ENCODE results near the gene THY1. TPM values are rescaled to one million over a fixed set of nuclear protein-coding genes. Genes with fewer than 3 reads are reported as not detected.

THY1 gene
- polyA plus RNA-seq, 1 donor from 2014 or later, result 98.3 TPM

DNA sequence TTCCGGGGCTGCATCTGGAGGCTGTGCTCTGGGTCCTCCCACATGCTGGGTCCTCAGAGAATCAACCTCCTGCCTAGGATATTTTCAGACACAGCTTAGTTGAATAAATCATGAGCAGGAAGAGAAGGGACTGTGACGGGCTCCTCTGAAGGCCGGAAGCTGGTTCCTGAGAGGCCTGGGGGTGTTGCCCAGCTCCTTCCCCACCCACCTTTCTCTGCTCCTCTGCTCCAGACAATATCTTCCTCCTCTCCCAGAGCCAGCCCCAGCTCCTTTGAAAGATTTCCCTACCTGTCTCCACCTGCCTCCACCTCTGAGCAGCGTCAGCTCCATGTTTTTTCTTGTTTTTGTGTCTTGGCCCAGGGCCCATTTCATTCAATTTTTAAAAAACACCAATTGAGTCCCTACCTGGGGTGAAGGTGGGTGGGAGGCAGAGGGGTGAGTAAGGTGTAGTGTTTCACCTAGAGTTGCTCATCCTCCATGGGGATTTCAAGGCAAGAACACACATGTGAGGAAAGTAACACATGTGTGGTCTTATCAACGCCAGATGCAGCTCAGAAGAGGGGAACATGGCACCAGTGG, 24.8 kb upstream of the THY1 start:
- Histone ChIP-seq H3K9me2 (ENCODE audit: insufficient read depth, low read length) (no peaks in the 10 kb centered on the region), H3K9ac (ENCODE audit: low read length) (no peak overlapping the region), H3F3A (ENCODE audit: insufficient read depth, low read length, poor library complexity, severe bottlenecking) (no peaks in the 10 kb centered on the region), H3K27me3 (ENCODE audit: insufficient read depth, low read depth, low read length) (no peaks in the 10 kb centered on the region), H3K9me3 (ENCODE audit: low read length) (no peaks in the 10 kb centered on the region), H3K4me2 (ENCODE audit: low read length) (no peak overlapping the region), H3K27ac (ENCODE audit: low read length) (no peak overlapping the region), H2AFZ (ENCODE audit: low read depth, low read length) (no peak overlapping the region), H3K36me3 (ENCODE audit: insufficient read depth, low read length) (no peaks in the 10 kb centered on the region), H3K79me2 (replicated peaks; ENCODE audit: insufficient read depth, low read length) (no peaks in the 10 kb centered on the region), H4K20me1 (ENCODE audit: insufficient read depth) (no peaks in the 10 kb centered on the region), H3K4me3 (ENCODE audit: low read length) (no peak overlapping the region)
- TF ChIP-seq RAD21 (conservative IDR thresholded peaks at IDR 0.05) (no peak), EZH2 (IDR thresholded peaks at IDR 0.05; ENCODE audit: borderline replicate concordance, insufficient read depth, low read length, poor library complexity, severe bottlenecking) (no peak), MXI1 (conservative IDR thresholded peaks at IDR 0.05; ENCODE audit: poor library complexity, severe bottlenecking) (no peak), POLR2AphosphoS5 (IDR thresholded peaks at IDR 0.05) (no peak), SMC3 (conservative IDR thresholded peaks at IDR 0.05; ENCODE audit: poor library complexity) (no peak), TAF1 (IDR thresholded peaks at IDR 0.05; ENCODE audit: low read depth) (no peak)

GRCh38 chr11:119446871-119447663, 24.1 kb upstream of the THY1 start:
- Histone ChIP-seq H3F3A (ENCODE audit: insufficient read depth, low read length, poor library complexity, severe bottlenecking) (no peaks in the 10 kb centered on the region), H4K20me1 (ENCODE audit: insufficient read depth) (no peaks in the 10 kb centered on the region), H3K79me2 (replicated peaks; ENCODE audit: insufficient read depth, low read length) (no peaks in the 10 kb centered on the region), H3K9ac (ENCODE audit: low read length) (no peak overlapping the region), H3K36me3 (ENCODE audit: insufficient read depth, low read length) (no peaks in the 10 kb centered on the region), H3K9me2 (ENCODE audit: insufficient read depth, low read length) (no peaks in the 10 kb centered on the region), H3K27me3 (ENCODE audit: insufficient read depth, low read depth, low read length) (no peaks in the 10 kb centered on the region), H3K27ac (ENCODE audit: low read length) (no peak overlapping the region), H3K4me3 (ENCODE audit: low read length) (no peak overlapping the region), H3K4me2 (ENCODE audit: low read length) (no peak overlapping the region), H3K9me3 (ENCODE audit: low read length) (no peaks in the 10 kb centered on the region), H2AFZ (ENCODE audit: low read depth, low read length) (no peak overlapping the region)
- TF ChIP-seq, protein P1, sequence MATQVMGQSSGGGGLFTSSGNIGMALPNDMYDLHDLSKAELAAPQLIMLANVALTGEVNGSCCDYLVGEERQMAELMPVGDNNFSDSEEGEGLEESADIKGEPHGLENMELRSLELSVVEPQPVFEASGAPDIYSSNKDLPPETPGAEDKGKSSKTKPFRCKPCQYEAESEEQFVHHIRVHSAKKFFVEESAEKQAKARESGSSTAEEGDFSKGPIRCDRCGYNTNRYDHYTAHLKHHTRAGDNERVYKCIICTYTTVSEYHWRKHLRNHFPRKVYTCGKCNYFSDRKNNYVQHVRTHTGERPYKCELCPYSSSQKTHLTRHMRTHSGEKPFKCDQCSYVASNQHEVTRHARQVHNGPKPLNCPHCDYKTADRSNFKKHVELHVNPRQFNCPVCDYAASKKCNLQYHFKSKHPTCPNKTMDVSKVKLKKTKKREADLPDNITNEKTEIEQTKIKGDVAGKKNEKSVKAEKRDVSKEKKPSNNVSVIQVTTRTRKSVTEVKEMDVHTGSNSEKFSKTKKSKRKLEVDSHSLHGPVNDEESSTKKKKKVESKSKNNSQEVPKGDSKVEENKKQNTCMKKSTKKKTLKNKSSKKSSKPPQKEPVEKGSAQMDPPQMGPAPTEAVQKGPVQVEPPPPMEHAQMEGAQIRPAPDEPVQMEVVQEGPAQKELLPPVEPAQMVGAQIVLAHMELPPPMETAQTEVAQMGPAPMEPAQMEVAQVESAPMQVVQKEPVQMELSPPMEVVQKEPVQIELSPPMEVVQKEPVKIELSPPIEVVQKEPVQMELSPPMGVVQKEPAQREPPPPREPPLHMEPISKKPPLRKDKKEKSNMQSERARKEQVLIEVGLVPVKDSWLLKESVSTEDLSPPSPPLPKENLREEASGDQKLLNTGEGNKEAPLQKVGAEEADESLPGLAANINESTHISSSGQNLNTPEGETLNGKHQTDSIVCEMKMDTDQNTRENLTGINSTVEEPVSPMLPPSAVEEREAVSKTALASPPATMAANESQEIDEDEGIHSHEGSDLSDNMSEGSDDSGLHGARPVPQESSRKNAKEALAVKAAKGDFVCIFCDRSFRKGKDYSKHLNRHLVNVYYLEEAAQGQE (IDR thresholded peaks at IDR 0.05; ENCODE audit: borderline replicate concordance), result no peak
- no peak for TF ChIP-seq RAD21 (conservative IDR thresholded peaks at IDR 0.05)
- no peak for TF ChIP-seq MXI1 (conservative IDR thresholded peaks at IDR 0.05; ENCODE audit: poor library complexity, severe bottlenecking)
- no peak for TF ChIP-seq EZH2 (IDR thresholded peaks at IDR 0.05; ENCODE audit: borderline replicate concordance, insufficient read depth, low read length, poor library complexity, severe bottlenecking)

- no peaks in the 10 kb centered on the region for H3F3A ChIP-seq (ENCODE audit: insufficient read depth, low read length, poor library complexity, severe bottlenecking)
- H3K4me2 ChIP-seq (ENCODE audit: low read length), result no peak overlapping the region
- H4K20me1 ChIP-seq (ENCODE audit: insufficient read depth), result no peaks in the 10 kb centered on the region
- H3K9me2 ChIP-seq (ENCODE audit: insufficient read depth, low read length), result no peaks in the 10 kb centered on the region
- H3K27me3 ChIP-seq (ENCODE audit: insufficient read depth, low read depth, low read length), result no peaks in the 10 kb centered on the region
- TF ChIP-seq EZH2 (IDR thresholded peaks at IDR 0.05; ENCODE audit: borderline replicate concordance, insufficient read depth, low read length, poor library complexity, severe bottlenecking), result no peak
- TF ChIP-seq RAD21 (conservative IDR thresholded peaks at IDR 0.05), result no peak
- TF ChIP-seq, protein P2, sequence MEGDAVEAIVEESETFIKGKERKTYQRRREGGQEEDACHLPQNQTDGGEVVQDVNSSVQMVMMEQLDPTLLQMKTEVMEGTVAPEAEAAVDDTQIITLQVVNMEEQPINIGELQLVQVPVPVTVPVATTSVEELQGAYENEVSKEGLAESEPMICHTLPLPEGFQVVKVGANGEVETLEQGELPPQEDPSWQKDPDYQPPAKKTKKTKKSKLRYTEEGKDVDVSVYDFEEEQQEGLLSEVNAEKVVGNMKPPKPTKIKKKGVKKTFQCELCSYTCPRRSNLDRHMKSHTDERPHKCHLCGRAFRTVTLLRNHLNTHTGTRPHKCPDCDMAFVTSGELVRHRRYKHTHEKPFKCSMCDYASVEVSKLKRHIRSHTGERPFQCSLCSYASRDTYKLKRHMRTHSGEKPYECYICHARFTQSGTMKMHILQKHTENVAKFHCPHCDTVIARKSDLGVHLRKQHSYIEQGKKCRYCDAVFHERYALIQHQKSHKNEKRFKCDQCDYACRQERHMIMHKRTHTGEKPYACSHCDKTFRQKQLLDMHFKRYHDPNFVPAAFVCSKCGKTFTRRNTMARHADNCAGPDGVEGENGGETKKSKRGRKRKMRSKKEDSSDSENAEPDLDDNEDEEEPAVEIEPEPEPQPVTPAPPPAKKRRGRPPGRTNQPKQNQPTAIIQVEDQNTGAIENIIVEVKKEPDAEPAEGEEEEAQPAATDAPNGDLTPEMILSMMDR (IDR thresholded peaks at IDR 0.05; ENCODE audit: poor library complexity, severe bottlenecking), result no peak
- no peak for TF ChIP-seq MXI1 (conservative IDR thresholded peaks at IDR 0.05; ENCODE audit: poor library complexity, severe bottlenecking)
- TF ChIP-seq, protein P1 (IDR thresholded peaks at IDR 0.05; ENCODE audit: borderline replicate concordance), result no peak
- no peak for TF ChIP-seq POLR2AphosphoS5 (IDR thresholded peaks at IDR 0.05)
- TF ChIP-seq TAF1 (IDR thresholded peaks at IDR 0.05; ENCODE audit: low read depth), result no peak
- no peak for TF ChIP-seq EP300 (conservative IDR thresholded peaks at IDR 0.05; ENCODE audit: poor library complexity, severe bottlenecking)
- TF ChIP-seq SMC3 (conservative IDR thresholded peaks at IDR 0.05; ENCODE audit: poor library complexity), result no peak
- H3K9me3 ChIP-seq (ENCODE audit: low read length), result no peaks in the 10 kb centered on the region
- H3K27ac ChIP-seq (ENCODE audit: low read length), result no peak overlapping the region
- no peak overlapping the region for H3K9ac ChIP-seq (ENCODE audit: low read length)
- H3K79me2 ChIP-seq (replicated peaks; ENCODE audit: insufficient read depth, low read length), result no peaks in the 10 kb centered on the region
- H2AFZ ChIP-seq (ENCODE audit: low read depth, low read length), result no peak overlapping the region
- no peaks in the 10 kb centered on the region for H3K36me3 ChIP-seq (ENCODE audit: insufficient read depth, low read length)
- no peak overlapping the region for H3K4me3 ChIP-seq (ENCODE audit: low read length)
Measured at GRCh38 chr11:119446434-119446833, 23.5 kb upstream of the THY1 start.
